ENCODE results near the gene DHX35. TPM values are rescaled to one million over a fixed set of nuclear protein-coding genes. Genes with fewer than 3 reads are reported as not detected.

The DHX35 gene
- total RNA-seq, 1 experiment from 2014 or later = 12.2 TPM

GRCh38 chr20:39070484-39071231, 108.5 kb downstream of the DHX35 start:
- no TSS peak for BruUV-seq (replicated peaks)
- Histone ChIP-seq H3K4me1 (ENCODE audit: control insufficient read depth, insufficient read depth, low read length) (no peaks in the 10 kb centered on the region), H3K27ac (ENCODE audit: low read length) (no peak overlapping the region), H3K9me3 (ENCODE audit: control insufficient read depth, insufficient read depth, low read depth, low read length) (no peaks in the 10 kb centered on the region), H3K4me3 (ENCODE audit: low read depth in 2 of 2, low read length in 2 of 2) (no peak overlapping the region), H3K36me3 (ENCODE audit: control insufficient read depth, insufficient read depth, low read length) (no peaks in the 10 kb centered on the region), H3K27me3 (ENCODE audit: control insufficient read depth, insufficient read depth, low read length) (peaks cover 19% of the 10 kb centered on the region)
- no peak for DNase-seq (ENCODE audit: low read depth, low spot score)
- intact Hi-C loops (cut with micrococcal nuclease; ENCODE audit: unreplicated experiment) = no loop called here
- in situ Hi-C loops (cut with HindIII; ENCODE audit: low pct_unique_long_range_greater_than_20kb, low sequenced_read_pairs) = no loop called here
- ChIA-PET CTCF (no interaction called here), POLR2A (no interaction called here)
- ATAC-seq = no peak; the same call in 1 of the 2 replicates
- TF ChIP-seq REST (IDR thresholded peaks at IDR 0.05; ENCODE audit: insufficient read depth in 1 of 2, low read depth in 2 of 2, low read length in 1 of 2) = no peak

GRCh38 chr20:39072132-39072531, 110.0 kb downstream of the DHX35 start:
- ChIA-PET POLR2A (no interaction called here), CTCF (no interaction called here)
- BruUV-seq (replicated peaks) = no TSS peak
- ATAC-seq (no peak), DNase-seq (ENCODE audit: low read depth, low spot score) (no peak)
- no peaks in the 10 kb centered on the region for H3K4me1 ChIP-seq (ENCODE audit: control insufficient read depth, insufficient read depth, low read length)
- intact Hi-C loops (cut with micrococcal nuclease; ENCODE audit: unreplicated experiment) (no loop called here), in situ Hi-C loops (cut with HindIII; ENCODE audit: low pct_unique_long_range_greater_than_20kb, low sequenced_read_pairs) (no loop called here)
- H3K36me3 ChIP-seq (ENCODE audit: control insufficient read depth, insufficient read depth, low read length) = no peaks in the 10 kb centered on the region
- H3K4me3 ChIP-seq (ENCODE audit: low read depth in 2 of 2, low read length in 2 of 2) = no peak overlapping the region
- TF ChIP-seq SIN3A (IDR thresholded peaks at IDR 0.05; ENCODE audit: borderline replicate concordance, insufficient read depth, low read depth, low read length) (no peak), POLR2AphosphoS5 (IDR thresholded peaks at IDR 0.05; ENCODE audit: low read depth, low read length) (no peak), TCF7L2 (IDR thresholded peaks at IDR 0.05; ENCODE audit: low read depth, low read length) (no peak), REST (IDR thresholded peaks at IDR 0.05; ENCODE audit: insufficient read depth in 1 of 2, low read depth in 2 of 2, low read length in 1 of 2) (no peak), CTCF (IDR thresholded peaks at IDR 0.05) (no peak)
- H3K27ac ChIP-seq (ENCODE audit: low read length) = no peak overlapping the region
- no peaks in the 10 kb centered on the region for H3K9me3 ChIP-seq (ENCODE audit: control insufficient read depth, insufficient read depth, low read depth, low read length)
- H3K27me3 ChIP-seq (ENCODE audit: control insufficient read depth, insufficient read depth, low read length) = peaks cover 21% of the 10 kb centered on the region

Data from Panc1 (cell line).